Liver (tissue), 9 donors: ENCODE data around the gene RAB15. TPM values are rescaled to one million over a fixed set of nuclear protein-coding genes. Genes with fewer than 3 reads are reported as not detected.

Experiments used
- DNase-seq: peaks from one replicate; pipeline ENCODE4 v3.0.0-alpha.2; 2017; ENCODE audit warnings: low spot score
- H3K27ac ChIP-seq, 2 donors: one replicate each; pipeline ENCODE4 v1.7.0; 2013; ENCODE audit warnings: inconsistent platforms in 2 of 2, low read length in 2 of 2, control low read depth in 1 of 2, low read depth in 1 of 2, mild to moderate bottlenecking in 1 of 2
- H3K27me3 ChIP-seq, 4 donors: one replicate each; pipeline versions ENCODE4 v1.6.1 to v1.7.0; 2013; ENCODE audit warnings: low read length in 3 of 4, inconsistent platforms in 1 of 4, mild to moderate bottlenecking in 1 of 4, moderate library complexity in 1 of 4; ENCODE audit not compliant: control insufficient read depth in 4 of 4, insufficient read depth in 4 of 4
- H3K36me3 ChIP-seq, 4 donors: one replicate each; pipeline versions ENCODE4 v1.6.1 to v1.7.0; 2013; ENCODE audit warnings: low read length in 3 of 4, mild to moderate bottlenecking in 3 of 4, low read depth in 1 of 4, moderate library complexity in 1 of 4; ENCODE audit not compliant: control insufficient read depth in 4 of 4, insufficient read depth in 3 of 4
- H3K4me1 ChIP-seq, 4 donors: one replicate each; pipeline versions ENCODE4 v1.6.1 to v1.7.0; 2013; ENCODE audit warnings: low read length in 3 of 4, mild to moderate bottlenecking in 3 of 4, moderate library complexity in 1 of 4; ENCODE audit not compliant: control insufficient read depth in 4 of 4, insufficient read depth in 4 of 4
- H3K4me3 ChIP-seq, 3 donors: one replicate each; pipeline versions ENCODE4 v1.6.1 to v1.7.0; 2013; ENCODE audit warnings: low read length in 3 of 3, control low read depth in 1 of 3, low read depth in 1 of 3, mild to moderate bottlenecking in 1 of 3
- H3K9ac ChIP-seq, 2 donors: one replicate each; pipeline ENCODE4 v1.7.0; 2013; ENCODE audit warnings: low read length in 2 of 2, mild to moderate bottlenecking in 2 of 2, moderate library complexity in 2 of 2, control low read depth in 1 of 2, low read depth in 1 of 2
- H3K9me3 ChIP-seq, 4 donors: one replicate each; pipeline versions ENCODE4 v1.6.1 to v1.7.0; 2013; ENCODE audit warnings: low read length in 3 of 4; ENCODE audit not compliant: control insufficient read depth in 4 of 4
- ATF3 ChIP-seq: IDR thresholded peaks from 2 replicates; pipeline ENCODE4 v1.6.1; 2016; ENCODE audit warnings: antibody characterized with exemption
- CTCF ChIP-seq: fragments of 150-350 bp; IDR thresholded peaks from 2 replicates; pipeline ENCODE4 v1.5.1; 2017; ENCODE audit warnings: improper control_type of control experiment, low read depth, low read length; ENCODE audit not compliant: missing input control
- EGR1 ChIP-seq, 2 donors: IDR thresholded peaks; 2 replicates each; pipeline ENCODE4 v1.6.1; 2016 to 2018; ENCODE audit warnings: antibody characterized with exemption in 2 of 2, low read depth in 2 of 2
- FOXA1 ChIP-seq: IDR thresholded peaks from 2 replicates; pipeline ENCODE4 v1.6.1; 2016; ENCODE audit warnings: antibody characterized with exemption
- FOXA2 ChIP-seq: IDR thresholded peaks from 2 replicates; pipeline ENCODE4 v1.6.1; 2016; ENCODE audit warnings: antibody characterized with exemption
- HNF4A ChIP-seq, 2 donors: conservative IDR thresholded peaks; 2 replicates each; pipeline ENCODE4 v1.6.1; 2016; ENCODE audit warnings: antibody characterized with exemption in 2 of 2, mild to moderate bottlenecking in 2 of 2
- HNF4G ChIP-seq: IDR thresholded peaks from 2 replicates; pipeline ENCODE4 v1.6.1; 2016; ENCODE audit warnings: antibody characterized with exemption
- JUND ChIP-seq, 2 donors: IDR thresholded peaks; 2 replicates each; pipeline ENCODE4 v1.6.1; 2016; ENCODE audit warnings: antibody characterized with exemption in 2 of 2
- MAX ChIP-seq: IDR thresholded peaks from 2 replicates; pipeline ENCODE4 v1.6.1; 2016; ENCODE audit warnings: antibody characterized with exemption
- NR2F2 ChIP-seq: IDR thresholded peaks from 2 replicates; pipeline ENCODE4 v1.6.1; 2016; ENCODE audit warnings: antibody characterized with exemption
- REST ChIP-seq: IDR thresholded peaks from 2 replicates; pipeline ENCODE4 v1.6.1; 2016; ENCODE audit warnings: antibody characterized with exemption, mild to moderate bottlenecking
- RXRA ChIP-seq, 2 donors: IDR thresholded peaks; 2 replicates each; pipeline ENCODE4 v1.6.1; 2017 to 2018; ENCODE audit warnings: antibody characterized with exemption in 2 of 2, mild to moderate bottlenecking in 1 of 2
- SP1 ChIP-seq: IDR thresholded peaks from 2 replicates; pipeline ENCODE4 v1.6.1; 2018; ENCODE audit warnings: antibody characterized with exemption, mild to moderate bottlenecking
- YY1 ChIP-seq: IDR thresholded peaks from 2 replicates; pipeline ENCODE4 v1.6.1; 2016; ENCODE audit warnings: antibody characterized with exemption, mild to moderate bottlenecking
- WGBS: extraction: QIAGEN DNeasy Blood & Tissue Kit; methylation state at CpG from one replicate; pipeline ENCODE4 v1.1.7; 2013; 5-methylcytosine and 5-hydroxymethylcytosine counted together
- polyA plus RNA-seq, 2 donors: library from polyadenylated mRNA; stranded (reverse) in 1 of 2; unstranded in 1 of 2; fragments of 200-250 nt in 1 of 2; fragments of >200 nt in 1 of 2; fragmentation: Nextera tagmentation in 1 of 2; extraction: Ambion mirVana in 1 of 2; gene quantifications; one replicate each; pipeline versions ENCODE4 v1.2.1 to v1.2.3, GENCODE V29; 2013 to 2015
- total RNA-seq, 2 donors: library from RNA; depleted of rRNA; stranded (reverse); fragments of >200 nt; gene quantifications; one replicate each; pipeline ENCODE4 v1.2.3, GENCODE V29; 2014
- TF ChIP-seq, protein P1 (sequence below): IDR thresholded peaks from 2 replicates; pipeline ENCODE4 v1.6.1; 2016; ENCODE audit warnings: antibody characterized with exemption
- donor health status: healthy.
- donor health status: healthy.
- donor health status: healthy.
- donor health status: healthy.
- donor health status: healthy.

Gene RAB15
- total and polyA plus RNA-seq, 4 donors, result 5.5 to 18.0 (median 11.1) TPM

GRCh38 chr14:65007202-65007601 is 35.1 kb upstream of the RAB15 start:
- H3K4me1 ChIP-seq, result no peaks in the 10 kb centered on the region
- H3K36me3 ChIP-seq, result peaks cover 0 to 8% (median 4%) of the 10 kb centered on the region in 4 donors
- no peak overlapping the region for H3K9ac ChIP-seq
- whole genome bisulfite sequencing, result 97% methylated on average over 1 of the region's 1 CpG
- no peak for DNase-seq
- H3K9me3 ChIP-seq, result no peaks in the 10 kb centered on the region
- H3K4me3 ChIP-seq, result no peak overlapping the region
- TF ChIP-seq FOXA2, result no peak
- no peak for TF ChIP-seq MAX
- TF ChIP-seq JUND (IDR thresholded peaks at IDR 0.05), result no peak
- TF ChIP-seq NR2F2, result no peak
- TF ChIP-seq RXRA (IDR thresholded peaks at IDR 0.05), result no peak
- no peak for TF ChIP-seq HNF4A (conservative IDR thresholded peaks at IDR 0.05)
- H3K27ac ChIP-seq, result no peak overlapping the region
- no peaks in the 10 kb centered on the region for H3K27me3 ChIP-seq

- Histone ChIP-seq H3K27me3 (no peaks in the 10 kb centered on the region), H3K4me3 (no peak overlapping the region), H3K4me1 (no peaks in the 10 kb centered on the region), H3K9me3 (no peaks in the 10 kb centered on the region), H3K36me3 (peaks cover 0 to 4% (median 3%) of the 10 kb centered on the region in 4 donors), H3K9ac (no peak overlapping the region), H3K27ac (no peak overlapping the region)
- TF ChIP-seq HNF4A (conservative IDR thresholded peaks at IDR 0.05), result no peak
- no peak for TF ChIP-seq JUND (IDR thresholded peaks at IDR 0.05)
- TF ChIP-seq YY1, result no peak
- no peak for TF ChIP-seq HNF4G
- TF ChIP-seq ATF3, result no peak
- no peak for TF ChIP-seq SP1
- TF ChIP-seq FOXA1, result no peak
- no peak for TF ChIP-seq MAX
- TF ChIP-seq, protein P1, sequence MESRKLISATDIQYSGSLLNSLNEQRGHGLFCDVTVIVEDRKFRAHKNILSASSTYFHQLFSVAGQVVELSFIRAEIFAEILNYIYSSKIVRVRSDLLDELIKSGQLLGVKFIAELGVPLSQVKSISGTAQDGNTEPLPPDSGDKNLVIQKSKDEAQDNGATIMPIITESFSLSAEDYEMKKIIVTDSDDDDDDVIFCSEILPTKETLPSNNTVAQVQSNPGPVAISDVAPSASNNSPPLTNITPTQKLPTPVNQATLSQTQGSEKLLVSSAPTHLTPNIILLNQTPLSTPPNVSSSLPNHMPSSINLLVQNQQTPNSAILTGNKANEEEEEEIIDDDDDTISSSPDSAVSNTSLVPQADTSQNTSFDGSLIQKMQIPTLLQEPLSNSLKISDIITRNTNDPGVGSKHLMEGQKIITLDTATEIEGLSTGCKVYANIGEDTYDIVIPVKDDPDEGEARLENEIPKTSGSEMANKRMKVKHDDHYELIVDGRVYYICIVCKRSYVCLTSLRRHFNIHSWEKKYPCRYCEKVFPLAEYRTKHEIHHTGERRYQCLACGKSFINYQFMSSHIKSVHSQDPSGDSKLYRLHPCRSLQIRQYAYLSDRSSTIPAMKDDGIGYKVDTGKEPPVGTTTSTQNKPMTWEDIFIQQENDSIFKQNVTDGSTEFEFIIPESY, result no peak
- TF ChIP-seq CTCF, result no peak
- no peak for TF ChIP-seq EGR1 (IDR thresholded peaks at IDR 0.05; ENCODE audit: low read depth in 2 of 2)
- no peak for DNase-seq
- WGBS, result 96% methylated on average over 6 of the region's 6 CpGs
Measured at GRCh38 chr14:65006261-65006721, 34.2 kb upstream of the RAB15 start.

- DNase-seq, result no peak
- H3K9me3 ChIP-seq, result no peaks in the 10 kb centered on the region
- peaks cover 0 to 4% (median 2%) of the 10 kb centered on the region in 4 donors for H3K36me3 ChIP-seq
- no peaks in the 10 kb centered on the region for H3K27me3 ChIP-seq
- H3K27ac ChIP-seq, result no peak overlapping the region
- H3K9ac ChIP-seq, result no peak overlapping the region
- H3K4me3 ChIP-seq, result no peak overlapping the region
- H3K4me1 ChIP-seq, result no peaks in the 10 kb centered on the region
- WGBS, result 89% methylated on average over 2 of the region's 2 CpGs
- TF ChIP-seq, protein P1, result no peak
- TF ChIP-seq REST, result no peak
- TF ChIP-seq YY1, result no peak
- no peak for TF ChIP-seq MAX
- no peak for TF ChIP-seq RXRA (IDR thresholded peaks at IDR 0.05)
Measured at GRCh38 chr14:65003394-65003793, 31.3 kb upstream of the RAB15 start.
